Measurements from ENCODE around the gene SSR4. TPM values are rescaled to one million over a fixed set of nuclear protein-coding genes. Genes with fewer than 3 reads are reported as not detected.

Gene SSR4
- total and polyA plus RNA-seq, 4 donors: 125 to 459 (median 304) TPM

GRCh38 chrX:153781428-153782047 is 12.9 kb upstream of the SSR4 start (continued):
- no peak for TF ChIP-seq CTCF (IDR thresholded peaks at IDR 0.05; ENCODE audit: low read depth, low read length, missing input control)

GRCh38 chrX:153782313-153782712 is 12.2 kb upstream of the SSR4 start:
- TF ChIP-seq NR2F2 (IDR thresholded peaks at IDR 0.05) (no peak), ZBTB33 (IDR thresholded peaks at IDR 0.05) (no peak), GABPA (IDR thresholded peaks at IDR 0.05 in 1 of 2, conservative IDR thresholded peaks at IDR 0.05 in 1 of 2) (no peak), FOXA1 (IDR thresholded peaks at IDR 0.05) (no peak), HNF4A (conservative IDR thresholded peaks at IDR 0.05) (no peak), SP1 (IDR thresholded peaks at IDR 0.05) (no peak), TAF1 (conservative IDR thresholded peaks at IDR 0.05) (no peak), RAD21 (IDR thresholded peaks at IDR 0.05) (no peak), REST (IDR thresholded peaks at IDR 0.05) (no peak), YY1 (IDR thresholded peaks at IDR 0.05) (no peak), FOXA2 (IDR thresholded peaks at IDR 0.05) (no peak), ATF3 (IDR thresholded peaks at IDR 0.05) (no peak), HNF4G (IDR thresholded peaks at IDR 0.05) (no peak), CTCF (IDR thresholded peaks at IDR 0.05; ENCODE audit: low read depth, low read length, missing input control) (no peak), EGR1 (IDR thresholded peaks at IDR 0.05; ENCODE audit: low read depth in 2 of 2) (no peak), RXRA (IDR thresholded peaks at IDR 0.05) (no peak), JUND (IDR thresholded peaks at IDR 0.05) (no peak), MAX (IDR thresholded peaks at IDR 0.05) (no peak)
- no peak for DNase-seq (ENCODE audit: low spot score)

More at GRCh38 chrX:153782313-153782712, 12.2 kb upstream of the SSR4 start:
- Histone ChIP-seq H3K4me3 (ENCODE audit: low read depth in 1 of 3, low read length in 3 of 3) (no peak overlapping the region), H3K36me3 (ENCODE audit: control insufficient read depth in 4 of 4, insufficient read depth in 3 of 4, low read depth in 1 of 4, low read length in 3 of 4) (peaks cover 2 to 18% (median 6%) of the 10 kb centered on the region in 4 donors), H3K27ac (ENCODE audit: low read depth in 1 of 2, low read length in 2 of 2) (no peak overlapping the region), H3K27me3 (ENCODE audit: control insufficient read depth in 4 of 4, insufficient read depth in 4 of 4, low read length in 3 of 4) (no peaks in the 10 kb centered on the region), H3K9me3 (ENCODE audit: control insufficient read depth in 4 of 4, low read length in 3 of 4) (no peaks in the 10 kb centered on the region), H3K9ac (ENCODE audit: low read depth in 1 of 2, low read length in 2 of 2) (no peak overlapping the region), H3K4me1 (ENCODE audit: control insufficient read depth in 4 of 4, insufficient read depth in 4 of 4, low read length in 3 of 4) (no peaks in the 10 kb centered on the region)
- whole genome bisulfite sequencing: 68% methylated on average over 11 of the region's 11 CpGs

Measured in liver (tissue), 9 donors.